Neural cell (in vitro differentiated cells): ENCODE results near the gene RCBTB2. TPM values are rescaled to one million over a fixed set of nuclear protein-coding genes. Genes with fewer than 3 reads are reported as not detected.

Source experiments
- H2AFZ ChIP-seq: fragments of 200-600, 300-800 bp; sonication (generic), shearing (Covaris generic); 2 replicates; pipeline ENCODE4 v1.6.0; 2014; ENCODE audit warnings: low read depth, mild to moderate bottlenecking, antibody characterized with exemption, low read length, moderate library complexity
- H3F3A ChIP-seq: fragments of 200-600 bp; shearing (Covaris generic); 2 replicates; pipeline ENCODE4 v1.6.1; 2016; ENCODE audit warnings: mild to moderate bottlenecking, moderate library complexity, mixed read lengths, antibody characterized with exemption, low read length; ENCODE audit not compliant: insufficient read depth, poor library complexity, severe bottlenecking
- H3K27ac ChIP-seq: fragments of 200-600, 300-800 bp; sonication (generic), shearing (Covaris generic); 2 replicates; pipeline ENCODE4 v1.5.1; 2014; ENCODE audit warnings: mild to moderate bottlenecking, low read length, moderate library complexity
- H3K27me3 ChIP-seq: fragments of 300-800, 200-600 bp; sonication (generic), shearing (Covaris generic); 2 replicates; pipeline ENCODE4 v1.6.0; 2014; ENCODE audit warnings: mild to moderate bottlenecking, low read depth, low read length, moderate library complexity; ENCODE audit not compliant: insufficient read depth
- H3K36me3 ChIP-seq: fragments of 300-800, 200-600 bp; sonication (generic), shearing (Covaris generic); 2 replicates; pipeline ENCODE4 v1.5.1; 2014; ENCODE audit warnings: mild to moderate bottlenecking, antibody characterized with exemption, low read length, moderate library complexity; ENCODE audit not compliant: insufficient read depth
- H3K4me2 ChIP-seq: fragments of 300-800, 200-600 bp; sonication (generic), shearing (Covaris generic); 2 replicates; pipeline ENCODE4 v1.6.0; 2014; ENCODE audit warnings: mild to moderate bottlenecking, low read length
- H3K4me3 ChIP-seq: fragments of 300-800, 200-600 bp; sonication (generic), shearing (Covaris generic); 2 replicates; pipeline ENCODE4 v1.5.1; 2014; ENCODE audit warnings: mild to moderate bottlenecking, low read length, moderate library complexity
- H3K79me2 ChIP-seq: fragments of 200-600 bp; shearing (Covaris generic); replicated peaks from 2 replicates; pipeline ENCODE4 v1.6.0; 2014; ENCODE audit warnings: mild to moderate bottlenecking, low read length, moderate library complexity; ENCODE audit not compliant: insufficient read depth
- H3K9ac ChIP-seq: fragments of 300-800, 200-600 bp; sonication (generic), shearing (Covaris generic); 2 replicates; pipeline ENCODE4 v1.6.1; 2016; ENCODE audit warnings: mild to moderate bottlenecking, low read length, mixed read lengths
- H3K9me2 ChIP-seq: fragments of 200-600 bp; shearing (Covaris generic); 2 replicates; pipeline ENCODE4 v1.6.1; 2016; ENCODE audit warnings: mild to moderate bottlenecking, low read length, mixed read lengths; ENCODE audit not compliant: insufficient read depth
- H3K9me3 ChIP-seq: fragments of 200-600, 300-800 bp; sonication (generic), shearing (Covaris generic); 2 replicates; pipeline ENCODE4 v1.6.1; 2016; ENCODE audit warnings: mild to moderate bottlenecking, mixed run types, low read length, moderate library complexity, mixed read lengths
- H4K20me1 ChIP-seq: fragments of 200-600 bp; shearing (Covaris generic); 2 replicates; pipeline ENCODE4 v1.6.1; 2016; ENCODE audit warnings: mild to moderate bottlenecking, mixed run types; ENCODE audit not compliant: insufficient read depth
- EP300 ChIP-seq: fragments of 450-650 bp; conservative IDR thresholded peaks from 2 replicates; pipeline ENCODE4 v1.6.1; 2014; ENCODE audit warnings: antibody characterized with exemption, mild to moderate bottlenecking, moderate library complexity; ENCODE audit not compliant: poor library complexity, severe bottlenecking
- EZH2 ChIP-seq: fragments of 200-600, 300-800 bp; shearing (Covaris generic), sonication (generic); IDR thresholded peaks from 2 replicates; pipeline ENCODE4 v1.6.1; 2014; ENCODE audit warnings: antibody characterized with exemption, low read length, borderline replicate concordance, mild to moderate bottlenecking; ENCODE audit not compliant: insufficient read depth, poor library complexity, severe bottlenecking
- MXI1 ChIP-seq: fragments of 450-650 bp; conservative IDR thresholded peaks from 2 replicates; pipeline ENCODE4 v1.6.1; 2014; ENCODE audit warnings: antibody characterized with exemption, mild to moderate bottlenecking; ENCODE audit not compliant: poor library complexity, severe bottlenecking
- POLR2AphosphoS5 ChIP-seq: IDR thresholded peaks from 2 replicates; pipeline ENCODE4 v1.6.1; 2012
- RAD21 ChIP-seq: fragments of 450-650 bp; conservative IDR thresholded peaks from 2 replicates; pipeline ENCODE4 v1.6.1; 2014; ENCODE audit warnings: antibody characterized with exemption, mild to moderate bottlenecking, moderate library complexity
- SMC3 ChIP-seq: fragments of 450-650 bp; conservative IDR thresholded peaks from 2 replicates; pipeline ENCODE4 v1.6.1; 2014; ENCODE audit warnings: antibody characterized with exemption, mild to moderate bottlenecking, moderate library complexity; ENCODE audit not compliant: poor library complexity
- TAF1 ChIP-seq: IDR thresholded peaks from 2 replicates; pipeline ENCODE4 v1.6.1; 2012; ENCODE audit warnings: low read depth
- polyA plus RNA-seq: library from polyadenylated mRNA; depleted of rRNA; stranded (reverse); fragments of >200 nt; gene quantifications from 2 replicates; pipeline ENCODE4 v1.2.3, GENCODE V29; 2014
- TF ChIP-seq, protein P1 (sequence below): IDR thresholded peaks from 2 replicates; pipeline ENCODE4 v1.6.1; 2012; ENCODE audit warnings: borderline replicate concordance
- TF ChIP-seq, protein P2 (sequence below): fragments of 450-650 bp; IDR thresholded peaks from 2 replicates; pipeline ENCODE4 v1.5.1; 2014; ENCODE audit warnings: antibody characterized with exemption, mild to moderate bottlenecking, moderate library complexity; ENCODE audit not compliant: poor library complexity, severe bottlenecking

The RCBTB2 gene
- polyA plus RNA-seq, 1 donor from 2014 or later = 19.0 TPM

DNA sequence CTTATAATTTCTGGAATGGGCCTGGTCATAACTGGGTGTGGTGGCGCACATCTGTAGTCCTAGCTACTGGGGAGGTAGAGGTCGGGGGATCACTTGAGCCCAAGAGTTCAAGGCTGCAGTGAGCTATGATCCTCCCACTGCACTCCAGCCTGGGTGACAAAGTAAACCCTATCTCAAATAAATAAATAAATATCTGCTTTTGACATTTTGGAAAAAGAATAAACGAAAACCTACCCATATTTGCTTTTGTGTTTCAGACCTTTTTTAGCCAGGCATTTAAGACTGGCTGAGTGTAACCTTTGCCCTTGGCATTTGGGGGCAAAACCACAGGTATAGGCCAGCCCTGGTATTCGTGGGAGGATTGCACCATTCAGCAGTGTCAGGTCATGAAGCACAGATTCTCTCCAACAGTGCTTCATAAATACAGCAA is 14.8 kb upstream of the RCBTB2 start:
- H3K27ac ChIP-seq = no peak overlapping the region
- H3K9me2 ChIP-seq = no peaks in the 10 kb centered on the region
- H3K9ac ChIP-seq = no peak overlapping the region
- no peaks in the 10 kb centered on the region for H3K9me3 ChIP-seq
- no peaks in the 10 kb centered on the region for H3K36me3 ChIP-seq
- no peaks in the 10 kb centered on the region for H3F3A ChIP-seq
- H3K79me2 ChIP-seq = no peaks in the 10 kb centered on the region
- no peak overlapping the region for H3K4me2 ChIP-seq
- TF ChIP-seq POLR2AphosphoS5 (no peak), MXI1 (no peak), SMC3 (no peak), EZH2 (no peak), RAD21 (no peak), TAF1 (no peak), EP300 (no peak)
- TF ChIP-seq, protein P1, sequence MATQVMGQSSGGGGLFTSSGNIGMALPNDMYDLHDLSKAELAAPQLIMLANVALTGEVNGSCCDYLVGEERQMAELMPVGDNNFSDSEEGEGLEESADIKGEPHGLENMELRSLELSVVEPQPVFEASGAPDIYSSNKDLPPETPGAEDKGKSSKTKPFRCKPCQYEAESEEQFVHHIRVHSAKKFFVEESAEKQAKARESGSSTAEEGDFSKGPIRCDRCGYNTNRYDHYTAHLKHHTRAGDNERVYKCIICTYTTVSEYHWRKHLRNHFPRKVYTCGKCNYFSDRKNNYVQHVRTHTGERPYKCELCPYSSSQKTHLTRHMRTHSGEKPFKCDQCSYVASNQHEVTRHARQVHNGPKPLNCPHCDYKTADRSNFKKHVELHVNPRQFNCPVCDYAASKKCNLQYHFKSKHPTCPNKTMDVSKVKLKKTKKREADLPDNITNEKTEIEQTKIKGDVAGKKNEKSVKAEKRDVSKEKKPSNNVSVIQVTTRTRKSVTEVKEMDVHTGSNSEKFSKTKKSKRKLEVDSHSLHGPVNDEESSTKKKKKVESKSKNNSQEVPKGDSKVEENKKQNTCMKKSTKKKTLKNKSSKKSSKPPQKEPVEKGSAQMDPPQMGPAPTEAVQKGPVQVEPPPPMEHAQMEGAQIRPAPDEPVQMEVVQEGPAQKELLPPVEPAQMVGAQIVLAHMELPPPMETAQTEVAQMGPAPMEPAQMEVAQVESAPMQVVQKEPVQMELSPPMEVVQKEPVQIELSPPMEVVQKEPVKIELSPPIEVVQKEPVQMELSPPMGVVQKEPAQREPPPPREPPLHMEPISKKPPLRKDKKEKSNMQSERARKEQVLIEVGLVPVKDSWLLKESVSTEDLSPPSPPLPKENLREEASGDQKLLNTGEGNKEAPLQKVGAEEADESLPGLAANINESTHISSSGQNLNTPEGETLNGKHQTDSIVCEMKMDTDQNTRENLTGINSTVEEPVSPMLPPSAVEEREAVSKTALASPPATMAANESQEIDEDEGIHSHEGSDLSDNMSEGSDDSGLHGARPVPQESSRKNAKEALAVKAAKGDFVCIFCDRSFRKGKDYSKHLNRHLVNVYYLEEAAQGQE = no peak
- TF ChIP-seq, protein P2, sequence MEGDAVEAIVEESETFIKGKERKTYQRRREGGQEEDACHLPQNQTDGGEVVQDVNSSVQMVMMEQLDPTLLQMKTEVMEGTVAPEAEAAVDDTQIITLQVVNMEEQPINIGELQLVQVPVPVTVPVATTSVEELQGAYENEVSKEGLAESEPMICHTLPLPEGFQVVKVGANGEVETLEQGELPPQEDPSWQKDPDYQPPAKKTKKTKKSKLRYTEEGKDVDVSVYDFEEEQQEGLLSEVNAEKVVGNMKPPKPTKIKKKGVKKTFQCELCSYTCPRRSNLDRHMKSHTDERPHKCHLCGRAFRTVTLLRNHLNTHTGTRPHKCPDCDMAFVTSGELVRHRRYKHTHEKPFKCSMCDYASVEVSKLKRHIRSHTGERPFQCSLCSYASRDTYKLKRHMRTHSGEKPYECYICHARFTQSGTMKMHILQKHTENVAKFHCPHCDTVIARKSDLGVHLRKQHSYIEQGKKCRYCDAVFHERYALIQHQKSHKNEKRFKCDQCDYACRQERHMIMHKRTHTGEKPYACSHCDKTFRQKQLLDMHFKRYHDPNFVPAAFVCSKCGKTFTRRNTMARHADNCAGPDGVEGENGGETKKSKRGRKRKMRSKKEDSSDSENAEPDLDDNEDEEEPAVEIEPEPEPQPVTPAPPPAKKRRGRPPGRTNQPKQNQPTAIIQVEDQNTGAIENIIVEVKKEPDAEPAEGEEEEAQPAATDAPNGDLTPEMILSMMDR = no peak
- no peak overlapping the region for H2AFZ ChIP-seq
- H4K20me1 ChIP-seq = no peaks in the 10 kb centered on the region
- no peaks in the 10 kb centered on the region for H3K27me3 ChIP-seq
- no peak overlapping the region for H3K4me3 ChIP-seq

DNA sequence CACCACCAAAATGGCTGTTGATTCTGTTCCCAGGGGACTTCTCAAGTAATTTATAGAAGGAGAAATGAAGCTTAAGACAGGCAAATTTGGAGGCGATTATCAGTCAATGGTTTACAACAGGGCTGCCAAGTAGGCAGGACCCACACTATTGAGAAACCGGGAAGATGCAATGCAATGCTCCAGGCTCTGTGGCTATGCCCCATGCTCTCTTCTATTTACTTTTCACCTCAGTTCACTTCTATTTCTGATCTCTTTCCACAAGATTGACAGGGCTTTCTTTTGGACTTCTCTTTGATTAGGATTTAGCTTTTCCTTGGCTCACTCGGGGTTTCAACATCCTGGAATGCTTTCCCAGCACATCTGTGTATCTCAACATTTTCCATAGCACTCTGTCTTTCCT is 12.7 kb upstream of the RCBTB2 start:
- no peak overlapping the region for H3K9ac ChIP-seq

More for the DNA sequence above, 12.7 kb upstream of the RCBTB2 start:
- Histone ChIP-seq H3K79me2 (no peaks in the 10 kb centered on the region), H3K4me2 (no peak overlapping the region), H3K27me3 (no peaks in the 10 kb centered on the region), H3K27ac (no peak overlapping the region), H3K9me3 (no peaks in the 10 kb centered on the region), H4K20me1 (no peaks in the 10 kb centered on the region), H3K9me2 (no peaks in the 10 kb centered on the region), H3F3A (no peaks in the 10 kb centered on the region), H3K4me3 (no peak overlapping the region), H3K36me3 (no peaks in the 10 kb centered on the region), H2AFZ (no peak overlapping the region)
- TF ChIP-seq SMC3 (no peak), MXI1 (no peak), RAD21 (no peak), EP300 (no peak), TAF1 (no peak), EZH2 (no peak), POLR2AphosphoS5 (no peak)
- TF ChIP-seq, protein P1 = no peak
- TF ChIP-seq, protein P2 = no peak
